Limb (tissue), 2 donors: ENCODE measurements around the gene ZNF382.

ENCODE experiments used
- DNase-seq, 2 donors: peaks; one replicate each; pipeline ENCODE4 v3.0.0-alpha.2; 2016; ENCODE audit errors: extremely low spot score in 2 of 2

Gene ZNF382

DNA sequence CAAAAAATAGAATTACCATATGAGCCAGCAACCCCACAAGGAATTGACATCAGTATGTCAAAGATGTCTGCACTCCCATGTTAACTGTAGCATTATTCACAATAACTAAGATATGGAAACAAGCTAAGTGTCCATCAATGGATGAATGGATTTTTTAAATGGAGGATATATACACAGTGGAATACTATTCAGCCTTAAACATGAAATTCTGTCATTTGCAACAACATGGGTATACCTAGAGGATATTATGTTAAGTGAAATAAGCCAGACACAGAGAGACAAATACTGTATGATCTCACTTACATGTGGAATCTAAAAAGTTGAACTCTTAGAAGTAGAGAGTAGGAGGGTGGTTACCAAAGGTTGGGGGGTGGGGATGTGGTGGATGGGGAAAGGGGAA lies 74.3 kb downstream of the ZNF382 start:
- no peak for DNase-seq
